ENCODE measurements around the gene AKR1C8. TPM values are rescaled to one million over a fixed set of nuclear protein-coding genes. Genes with fewer than 3 reads are reported as not detected.
"Not testable (repeated sequence)": the region's sequence is repeated elsewhere in the genome, so short reads cannot be mapped to it uniquely, and the experiment has no call there.

AKR1C8 gene
- total RNA-seq, 1 experiment from 2014 or later, result not detected

GRCh38 chr10:5123886-5124285, 61.1 kb downstream of the AKR1C8 start:
- in situ Hi-C loops (cut with HindIII; ENCODE audit: low sequenced_read_pairs), result no loop called here
- no peak for DNase-seq (ENCODE audit: low spot score)

- in situ Hi-C loops (cut with HindIII; ENCODE audit: low sequenced_read_pairs), result not testable (repeated sequence)
These were observed 65.0 kb downstream of the AKR1C8 start for GRCh38 chr10:5119997-5120396.

GRCh38 chr10:5117026-5117425, 67.9 kb downstream of the AKR1C8 start:
- in situ Hi-C loops (cut with HindIII; ENCODE audit: low sequenced_read_pairs), result no loop called here
- no peak for DNase-seq (ENCODE audit: low spot score)

More at GRCh38 chr10:5119997-5120396, 65.0 kb downstream of the AKR1C8 start:
- DNase-seq (ENCODE audit: low spot score), result not testable (repeated sequence)

GRCh38 chr10:5116621-5117020, 68.3 kb downstream of the AKR1C8 start:
- in situ Hi-C loops (cut with HindIII; ENCODE audit: low sequenced_read_pairs), result no loop called here
- no peak for DNase-seq (ENCODE audit: low spot score)

GRCh38 chr10:5109861-5110260, 75.1 kb downstream of the AKR1C8 start:
- in situ Hi-C loops (cut with HindIII; ENCODE audit: low sequenced_read_pairs); DNase-seq (ENCODE audit: low spot score): not testable (repeated sequence)

GRCh38 chr10:5108658-5109416, 76.1 kb downstream of the AKR1C8 start:
- in situ Hi-C loops (cut with HindIII; ENCODE audit: low sequenced_read_pairs), result no loop called here
- no peak for DNase-seq (ENCODE audit: low spot score)

GRCh38 chr10:5107860-5108526, 77.0 kb downstream of the AKR1C8 start:
- no peak for DNase-seq (ENCODE audit: low spot score)
- in situ Hi-C loops (cut with HindIII; ENCODE audit: low sequenced_read_pairs), result no loop called here

GRCh38 chr10:5106553-5106952, 78.4 kb downstream of the AKR1C8 start:
- DNase-seq (ENCODE audit: low spot score), result no peak
- in situ Hi-C loops (cut with HindIII; ENCODE audit: low sequenced_read_pairs), result no loop called here

GRCh38 chr10:5105626-5106025, 79.3 kb downstream of the AKR1C8 start:
- DNase-seq (ENCODE audit: low spot score), result no peak
- in situ Hi-C loops (cut with HindIII; ENCODE audit: low sequenced_read_pairs), result no loop called here

Other genes starting within 250 kb of the AKR1C8 start
- gene AKR1C1, start 221.7 kb downstream of the AKR1C8 start, total RNA-seq (2014; rRNA removed; shearing (Covaris generic)), result 0.98 and 1.4 TPM in 2 replicates
- gene AKR1C2, start 181.3 kb downstream of the AKR1C8 start, total RNA-seq (2014; rRNA removed; shearing (Covaris generic)), result not detected in 2 replicates
- gene AKR1C3, start 90.7 kb downstream of the AKR1C8 start, total RNA-seq (2014; rRNA removed; shearing (Covaris generic)), result 1.4 TPM in 1 of 2 replicates, not detected in the other
- gene AKR1C4, start 11.7 kb upstream of the AKR1C8 start, total RNA-seq (2014; rRNA removed; shearing (Covaris generic)), result not detected in 2 replicates
- not detected in 2 replicates for gene UCN3, start 179.8 kb upstream of the AKR1C8 start, total RNA-seq (2014; rRNA removed; shearing (Covaris generic))
- gene TUBAL3, start 219.7 kb upstream of the AKR1C8 start, total RNA-seq (2014; rRNA removed; shearing (Covaris generic)), result not detected in 2 replicates
- 32.5 and 42.2 TPM in 2 replicates for gene NET1, start 227.4 kb upstream of the AKR1C8 start, total RNA-seq (2014; rRNA removed; shearing (Covaris generic))

All from G401 (cell line).